IPS-15b (cell line): ENCODE results near the gene C2orf42.
"Not testable (repeated sequence)": the region's sequence is repeated elsewhere in the genome, so short reads cannot be mapped to it uniquely, and the experiment has no call there.

Source experiments
- H3K27me3 ChIP-seq: one replicate; pipeline ENCODE4 v1.6.1; 2013; ENCODE audit warnings: low read length; ENCODE audit not compliant: control insufficient read depth, insufficient read depth
- H3K36me3 ChIP-seq: one replicate; pipeline ENCODE4 v1.6.1; 2013; ENCODE audit warnings: low read length; ENCODE audit not compliant: control insufficient read depth, insufficient read depth
- H3K4me1 ChIP-seq: one replicate; pipeline ENCODE4 v1.6.1; 2013; ENCODE audit warnings: mild to moderate bottlenecking, low read length; ENCODE audit not compliant: control insufficient read depth, insufficient read depth
- H3K4me3 ChIP-seq: one replicate; pipeline ENCODE4 v1.5.1; 2013; ENCODE audit warnings: low read depth, low read length
- H3K9ac ChIP-seq: one replicate; pipeline ENCODE4 v1.6.1; 2013; ENCODE audit warnings: low read depth, mild to moderate bottlenecking, low read length
- H3K9me3 ChIP-seq: one replicate; pipeline ENCODE4 v1.6.1; 2013; ENCODE audit warnings: mild to moderate bottlenecking, low read length; ENCODE audit not compliant: control insufficient read depth, insufficient read depth

C2orf42 gene

DNA sequence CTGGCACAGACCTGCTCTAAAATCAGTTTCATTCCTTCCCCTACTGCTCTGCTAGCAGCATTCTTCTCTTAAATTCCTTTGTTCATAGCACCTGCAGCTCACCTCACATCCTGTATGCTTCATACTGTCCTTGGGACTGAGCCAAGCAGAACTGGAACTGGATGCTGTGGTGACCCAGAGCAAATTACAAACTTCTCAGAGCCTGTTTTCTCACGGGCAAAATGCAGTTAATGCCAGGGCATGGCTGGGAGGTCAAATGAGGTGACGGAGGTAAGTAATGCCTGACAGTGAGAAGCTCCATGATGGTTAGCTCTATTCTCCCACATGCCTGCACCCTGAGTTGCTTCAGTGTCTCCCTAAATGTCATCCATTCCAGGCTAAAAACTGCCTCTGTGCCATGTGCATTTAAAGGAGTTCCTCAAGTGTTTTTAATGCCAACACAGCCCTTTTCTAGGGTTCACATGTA is 29.7 kb downstream of the C2orf42 start:
- no peaks in the 10 kb centered on the region for H3K9me3 ChIP-seq
- no peak overlapping the region for H3K4me3 ChIP-seq
- peaks cover 2% of the 10 kb centered on the region for H3K36me3 ChIP-seq
- H3K9ac ChIP-seq = no peak overlapping the region
- H3K27me3 ChIP-seq = no peaks in the 10 kb centered on the region
- no peaks in the 10 kb centered on the region for H3K4me1 ChIP-seq

DNA sequence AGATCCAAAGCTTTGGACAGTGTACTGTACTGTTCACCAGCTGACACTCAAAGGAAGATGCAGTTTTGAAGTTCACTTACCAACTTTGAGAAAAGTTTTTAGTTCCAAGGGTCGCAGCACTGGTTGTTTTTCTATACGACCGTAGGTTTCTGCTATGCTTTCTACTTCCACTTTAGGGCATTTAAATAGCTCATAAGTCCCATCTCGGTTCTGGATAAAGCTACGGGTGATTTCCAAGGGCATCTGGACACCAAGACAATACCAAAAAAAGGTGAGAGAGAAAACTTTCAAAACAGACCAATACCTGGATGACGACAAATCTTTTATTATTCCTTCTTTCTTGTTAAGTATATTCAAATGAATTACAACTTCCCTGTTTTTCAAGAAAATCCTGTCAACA is 30.3 kb downstream of the C2orf42 start:
- Histone ChIP-seq H3K4me3 (no peak overlapping the region), H3K36me3 (peaks cover 2% of the 10 kb centered on the region), H3K9me3 (no peaks in the 10 kb centered on the region), H3K27me3 (no peaks in the 10 kb centered on the region), H3K9ac (no peak overlapping the region), H3K4me1 (no peaks in the 10 kb centered on the region)

DNA sequence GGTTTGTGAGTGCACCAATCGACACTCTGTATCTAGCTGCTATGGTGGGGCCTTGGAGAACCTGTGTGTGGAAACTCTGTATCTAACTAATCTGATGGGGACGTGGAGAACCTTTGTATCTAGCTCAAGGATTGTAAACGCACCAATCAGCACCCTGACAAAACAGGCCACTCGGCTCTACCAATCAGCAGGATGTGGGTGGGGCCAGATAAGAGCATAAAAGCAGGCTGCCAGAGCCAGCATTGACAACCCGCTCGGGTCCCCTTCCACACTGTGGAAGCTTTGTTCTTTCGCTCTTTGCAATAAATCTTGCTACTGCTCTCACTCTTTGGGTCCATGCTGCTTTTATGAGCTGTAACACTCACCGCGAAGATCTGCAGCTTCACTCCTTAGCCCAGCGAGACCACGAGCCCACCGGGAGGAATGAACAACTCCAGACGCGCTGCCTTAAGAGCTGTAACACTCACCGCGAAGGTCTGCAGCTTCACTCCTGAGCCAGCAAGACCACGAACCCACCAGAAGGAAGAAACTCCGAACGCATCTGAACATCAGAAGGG is 41.6 kb downstream of the C2orf42 start:
- H3K4me3 ChIP-seq, H3K9ac ChIP-seq, H3K9me3 ChIP-seq, H3K4me1 ChIP-seq, H3K27me3 ChIP-seq, H3K36me3 ChIP-seq: not testable (repeated sequence)

DNA sequence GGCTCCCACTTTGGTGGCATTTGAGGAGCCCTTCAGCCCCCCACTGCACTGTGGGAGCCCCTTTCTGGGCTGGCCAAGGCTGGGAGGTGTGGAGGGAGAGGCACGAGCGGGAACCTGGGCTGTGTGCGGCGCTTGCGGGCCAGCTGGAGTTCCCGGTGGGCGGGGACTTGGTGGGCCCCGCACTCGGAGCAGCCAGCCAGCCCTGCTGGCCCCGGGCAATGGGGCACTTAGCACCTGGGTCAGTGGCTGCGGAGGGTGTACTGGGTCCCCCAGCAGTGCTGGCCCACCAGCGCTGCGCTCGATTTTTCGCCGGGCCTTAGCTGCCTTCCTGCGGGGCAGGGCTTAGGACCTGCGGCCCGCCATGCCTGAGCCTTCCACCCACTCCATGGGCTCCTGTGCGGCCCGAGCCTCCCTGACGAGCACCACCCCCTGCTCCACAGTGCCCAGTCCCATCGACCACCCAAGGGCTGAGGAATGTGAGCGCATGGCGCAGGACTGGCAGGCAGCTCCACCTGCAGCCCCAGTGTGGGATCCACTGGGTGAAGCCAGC is 42.5 kb downstream of the C2orf42 start:
- not testable (repeated sequence) for H3K4me1 ChIP-seq, H3K4me3 ChIP-seq, H3K36me3 ChIP-seq, H3K9ac ChIP-seq, H3K9me3 ChIP-seq, H3K27me3 ChIP-seq

DNA sequence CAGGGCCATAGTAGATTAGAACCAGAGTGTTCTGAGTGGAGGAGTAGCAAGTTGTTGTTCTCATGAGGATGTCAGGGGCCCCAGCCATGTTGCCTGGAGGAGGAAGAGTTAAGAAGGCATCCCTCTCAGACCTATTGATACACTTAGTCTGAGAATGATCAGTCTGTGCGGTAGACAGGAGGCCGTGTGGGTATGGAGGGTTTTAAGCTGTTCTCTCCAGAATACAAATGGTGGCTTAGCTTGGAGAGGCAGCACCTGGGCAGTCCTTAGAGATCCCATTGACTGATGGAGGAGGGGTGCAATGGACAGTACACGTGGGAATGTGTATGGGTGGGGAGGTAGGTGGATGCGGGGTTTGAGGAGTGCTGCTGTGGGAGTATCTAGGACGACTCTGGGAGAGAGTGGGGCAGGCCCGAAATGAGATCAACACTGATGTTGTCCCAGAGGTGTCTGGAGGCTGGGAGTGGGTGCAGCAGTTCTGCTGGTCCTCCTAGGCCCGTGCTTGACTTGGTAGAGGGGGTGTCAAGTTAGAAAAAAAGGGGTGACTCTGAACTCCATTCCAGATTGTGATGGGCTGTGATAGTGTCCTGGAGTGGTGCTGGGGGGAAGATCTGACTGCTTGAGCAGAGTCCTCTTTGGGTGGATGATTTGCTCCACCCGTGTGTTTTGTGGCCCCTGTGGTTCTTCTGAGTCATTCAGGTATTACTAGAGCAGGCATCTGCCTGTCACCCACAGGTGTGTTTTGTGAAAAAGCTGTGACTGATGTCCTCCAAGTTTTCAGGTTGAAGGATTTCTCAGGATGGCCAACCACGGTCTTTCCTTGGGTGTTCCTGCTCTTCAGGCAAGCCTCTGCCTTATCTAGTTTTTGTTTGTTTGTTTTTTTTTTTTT is 44.7 kb downstream of the C2orf42 start:
- no peak overlapping the region for H3K9ac ChIP-seq
- peaks cover 13% of the 10 kb centered on the region for H3K4me1 ChIP-seq
- H3K36me3 ChIP-seq = no peaks in the 10 kb centered on the region
- H3K9me3 ChIP-seq = no peaks in the 10 kb centered on the region
- H3K4me3 ChIP-seq = no peak overlapping the region
- H3K27me3 ChIP-seq = no peaks in the 10 kb centered on the region

DNA sequence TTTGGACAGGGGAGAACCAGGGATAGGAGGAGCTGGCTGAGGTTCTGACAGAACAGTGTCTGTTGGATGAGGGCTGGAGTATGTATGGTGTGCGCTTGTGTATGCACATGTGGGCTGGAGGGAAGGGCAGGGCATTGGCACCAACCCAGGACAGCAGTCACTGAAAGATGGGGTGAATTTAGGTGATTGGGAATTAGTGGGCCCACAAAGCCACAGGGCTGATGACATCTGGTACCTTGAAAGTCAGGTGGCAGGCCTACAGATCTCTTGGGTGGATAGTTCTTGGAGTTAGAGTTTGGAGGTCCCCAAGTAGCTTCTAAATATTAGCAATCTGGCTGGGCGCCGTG is 45.7 kb downstream of the C2orf42 start:
- H3K9ac ChIP-seq = no peak overlapping the region
- peaks cover 19% of the 10 kb centered on the region for H3K4me1 ChIP-seq

DNA sequence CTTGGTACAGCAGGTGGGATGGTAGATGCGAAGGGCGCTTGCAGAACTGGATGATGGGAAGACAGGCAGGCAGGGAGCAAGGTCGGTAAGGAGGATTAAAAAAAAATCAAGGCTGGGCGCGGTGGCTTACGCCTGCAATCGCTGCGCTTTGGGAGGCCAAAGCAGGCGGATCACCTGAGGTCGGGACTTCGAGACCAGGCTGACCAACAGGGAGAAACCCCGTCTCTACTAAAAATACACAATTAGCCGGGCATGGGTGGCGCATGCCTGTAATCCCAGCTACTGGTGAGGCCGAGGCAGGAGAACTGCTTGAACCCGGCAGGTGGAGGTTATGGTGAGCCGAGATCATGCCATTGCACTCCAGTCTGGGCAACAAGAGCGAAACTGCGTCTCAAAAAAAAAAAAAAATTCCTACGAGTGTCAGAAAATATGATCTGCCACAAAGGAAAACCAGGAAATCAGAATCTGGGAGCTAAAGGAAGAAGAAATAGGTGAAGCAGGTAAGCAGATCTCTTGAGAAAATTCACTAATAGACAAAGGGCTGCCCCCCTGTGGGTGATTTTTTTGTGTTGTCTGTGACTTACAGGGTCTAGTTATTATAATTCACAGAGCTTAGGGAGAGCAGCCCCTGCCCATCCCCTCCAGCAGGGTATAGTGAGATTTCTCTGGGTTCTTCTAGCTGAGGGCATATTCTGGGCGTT is 46.2 kb downstream of the C2orf42 start:
- Histone ChIP-seq H3K9ac (no peak overlapping the region), H3K9me3 (no peaks in the 10 kb centered on the region), H3K4me3 (no peak overlapping the region), H3K4me1 (peaks cover 21% of the 10 kb centered on the region), H3K36me3 (no peaks in the 10 kb centered on the region), H3K27me3 (no peaks in the 10 kb centered on the region)

More for the DNA sequence above, 45.7 kb downstream of the C2orf42 start:
- no peaks in the 10 kb centered on the region for H3K36me3 ChIP-seq
- H3K9me3 ChIP-seq = no peaks in the 10 kb centered on the region
- no peak overlapping the region for H3K4me3 ChIP-seq
- H3K27me3 ChIP-seq = no peaks in the 10 kb centered on the region

DNA sequence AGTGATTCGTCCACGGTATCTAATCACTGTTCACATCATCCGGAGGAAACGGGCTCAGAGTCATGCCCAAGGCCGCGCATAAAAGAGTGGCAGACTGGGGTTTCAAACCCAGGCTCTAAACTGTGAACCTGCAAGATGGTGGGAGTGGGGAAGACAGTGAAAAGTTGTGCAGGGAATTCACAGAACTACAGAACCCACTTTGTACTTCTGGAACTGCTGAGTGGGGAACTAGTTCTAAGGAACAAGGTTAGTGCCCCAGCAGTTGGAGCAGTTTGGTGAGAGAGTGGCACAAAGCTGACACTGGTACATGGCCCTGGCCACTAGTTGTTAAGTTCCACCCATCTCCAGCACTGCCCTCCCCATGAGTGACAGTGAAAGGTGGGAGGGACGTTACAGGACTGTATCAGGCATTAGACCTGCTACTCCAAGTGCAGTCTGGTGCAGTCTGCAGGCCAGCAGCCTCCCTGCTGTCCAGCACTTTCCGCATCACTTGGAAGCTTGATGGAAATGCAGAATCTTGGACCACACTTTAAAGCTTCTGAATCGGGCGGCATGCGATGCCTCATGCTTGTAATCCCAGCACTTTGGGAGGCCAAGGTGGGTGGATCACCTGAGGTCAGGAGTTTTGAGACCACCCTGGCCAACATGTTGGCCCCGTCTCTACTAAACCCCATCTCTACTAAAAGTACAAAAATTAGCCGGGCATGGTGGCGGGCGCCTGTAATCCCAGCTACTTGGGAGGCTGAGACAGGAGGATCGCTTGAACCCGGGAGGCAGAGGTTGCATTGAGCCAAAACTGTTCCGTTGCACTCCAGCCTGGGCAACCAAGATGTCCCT is 47.3 kb downstream of the C2orf42 start:
- no peaks in the 10 kb centered on the region for H3K36me3 ChIP-seq
- H3K9ac ChIP-seq = peak overlapping the region; percentile 88
- H3K27me3 ChIP-seq = no peaks in the 10 kb centered on the region
- H3K4me1 ChIP-seq = peaks cover 21% of the 10 kb centered on the region
- peak overlapping the region; percentile 59 for H3K4me3 ChIP-seq
- no peaks in the 10 kb centered on the region for H3K9me3 ChIP-seq

DNA sequence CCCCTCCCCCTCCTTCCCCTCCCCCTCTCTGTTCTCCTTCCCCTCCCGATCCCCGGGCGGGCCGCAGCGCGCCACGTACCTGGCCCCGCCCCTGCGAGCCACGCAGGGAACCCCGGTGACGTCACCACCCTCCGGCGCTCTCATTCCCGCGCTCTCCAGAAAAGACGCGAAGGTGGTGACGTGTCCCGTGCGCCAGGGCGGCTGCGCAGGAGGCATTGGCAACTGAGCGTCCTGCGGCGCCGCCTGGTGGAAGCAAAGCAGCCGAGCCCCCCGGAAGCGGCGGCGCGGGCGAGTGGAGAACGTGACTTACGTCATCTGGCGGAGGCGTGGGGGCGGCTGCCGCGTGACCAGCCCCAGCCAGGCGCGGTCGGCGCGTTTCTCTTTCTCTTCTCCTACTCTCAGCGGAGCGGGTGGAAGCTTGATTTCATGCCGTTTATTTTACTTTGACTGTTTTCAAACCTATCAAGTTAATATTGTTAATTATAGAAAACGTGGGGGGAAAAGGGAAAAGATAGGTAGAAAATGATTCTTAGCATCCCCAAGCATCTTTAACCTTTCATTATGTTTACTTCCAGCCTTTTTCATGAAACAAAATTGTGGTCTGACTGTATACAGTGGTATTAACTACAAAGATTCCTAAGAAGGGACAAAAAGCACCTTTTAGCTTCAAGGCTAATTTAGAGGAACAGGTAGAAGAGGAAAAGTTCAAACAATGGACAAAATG is 48.1 kb downstream of the C2orf42 start:
- Histone ChIP-seq H3K4me3 (peak overlapping the region; percentile 59), H3K27me3 (no peaks in the 10 kb centered on the region), H3K4me1 (peaks cover 21% of the 10 kb centered on the region), H3K9me3 (no peaks in the 10 kb centered on the region), H3K9ac (peak overlapping the region; percentile 88), H3K36me3 (no peaks in the 10 kb centered on the region)

DNA sequence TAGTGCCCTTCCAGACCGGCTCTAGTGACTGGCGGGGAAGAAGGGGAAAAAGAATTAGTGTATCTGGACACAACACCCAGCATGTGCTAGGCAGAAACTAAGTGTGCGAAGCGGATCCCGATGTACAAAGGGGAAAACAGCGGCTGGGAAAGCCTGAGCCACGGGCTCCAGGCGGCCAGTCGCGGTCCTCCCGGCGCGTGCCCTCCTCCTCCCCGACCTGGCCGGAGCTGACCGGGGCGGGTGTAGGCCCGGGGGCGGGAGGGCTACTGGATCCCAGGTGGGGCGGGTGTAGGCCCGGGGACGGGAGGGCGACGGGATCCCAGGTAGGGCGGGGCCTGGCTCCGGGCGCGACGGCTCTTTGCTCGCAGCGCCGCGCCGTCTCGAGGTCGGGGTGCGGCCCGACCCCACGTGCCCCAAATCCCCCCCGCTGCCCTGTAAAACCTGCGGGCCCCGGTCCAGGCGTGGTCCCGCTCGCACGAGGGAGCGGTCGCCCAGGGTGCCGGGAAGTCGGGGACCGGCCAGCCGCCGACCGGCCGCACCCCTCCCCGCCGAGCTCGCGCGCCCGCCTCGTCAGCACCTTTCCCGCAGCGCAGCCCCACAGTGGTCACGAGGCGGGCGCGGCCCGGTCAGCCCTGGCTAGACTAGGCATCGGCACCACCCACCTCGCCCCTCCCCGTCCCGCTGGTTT is 48.8 kb downstream of the C2orf42 start:
- Histone ChIP-seq H3K9ac (peak overlapping the region; percentile 86), H3K27me3 (no peaks in the 10 kb centered on the region), H3K9me3 (no peaks in the 10 kb centered on the region), H3K4me1 (peaks cover 21% of the 10 kb centered on the region), H3K36me3 (no peaks in the 10 kb centered on the region), H3K4me3 (peak overlapping the region; percentile 53)
